ENCODE data around the gene CCDC158.

Gene CCDC158

GRCh38 chr4:76278583-76278982 lies 142.4 kb downstream of the CCDC158 start:
- Histone ChIP-seq H3K27me3 (ENCODE audit: control insufficient read depth in 5 of 5, insufficient read depth in 4 of 5, low read length in 5 of 5) (no peaks in the 10 kb centered on the region), H3K4me3 (ENCODE audit: low read depth in 1 of 5, low read length in 5 of 5) (no peak overlapping the region), H3K9ac (ENCODE audit: low read length in 5 of 5) (no peak overlapping the region), H3K4me1 (ENCODE audit: control insufficient read depth in 5 of 5, insufficient read depth in 5 of 5, low read length in 5 of 5) (peaks cover 5 to 53% (median 23%) of the 10 kb centered on the region in 5 donors), H3K9me3 (ENCODE audit: control insufficient read depth in 5 of 5, low read length in 5 of 5) (no peaks in the 10 kb centered on the region), H3K36me3 (ENCODE audit: control insufficient read depth in 5 of 5, insufficient read depth in 5 of 5, low read length in 5 of 5) (no peaks in the 10 kb centered on the region), H3K27ac (ENCODE audit: low read depth, low read length) (peak overlapping the region; percentile 66)

GRCh38 chr4:76277667-76278066 lies 143.3 kb downstream of the CCDC158 start:
- Histone ChIP-seq H3K4me3 (ENCODE audit: low read depth in 1 of 5, low read length in 5 of 5) (no peak overlapping the region), H3K36me3 (ENCODE audit: control insufficient read depth in 5 of 5, insufficient read depth in 5 of 5, low read length in 5 of 5) (no peaks in the 10 kb centered on the region), H3K4me1 (ENCODE audit: control insufficient read depth in 5 of 5, insufficient read depth in 5 of 5, low read length in 5 of 5) (peaks cover 5 to 57% (median 23%) of the 10 kb centered on the region in 5 donors), H3K27me3 (ENCODE audit: control insufficient read depth in 5 of 5, insufficient read depth in 4 of 5, low read length in 5 of 5) (no peaks in the 10 kb centered on the region), H3K9me3 (ENCODE audit: control insufficient read depth in 5 of 5, low read length in 5 of 5) (no peaks in the 10 kb centered on the region), H3K9ac (ENCODE audit: low read length in 5 of 5) (no peak overlapping the region), H3K27ac (ENCODE audit: low read depth, low read length) (peak overlapping the region; percentile 66)

- Histone ChIP-seq H3K9ac (ENCODE audit: low read length in 5 of 5) (no peak overlapping the region), H3K4me3 (ENCODE audit: low read depth in 1 of 5, low read length in 5 of 5) (no peak overlapping the region), H3K4me1 (ENCODE audit: control insufficient read depth in 5 of 5, insufficient read depth in 5 of 5, low read length in 5 of 5) (peaks cover 5 to 62% (median 23%) of the 10 kb centered on the region in 5 donors), H3K27ac (ENCODE audit: low read depth, low read length) (no peak overlapping the region), H3K36me3 (ENCODE audit: control insufficient read depth in 5 of 5, insufficient read depth in 5 of 5, low read length in 5 of 5) (no peaks in the 10 kb centered on the region), H3K27me3 (ENCODE audit: control insufficient read depth in 5 of 5, insufficient read depth in 4 of 5, low read length in 5 of 5) (no peaks in the 10 kb centered on the region), H3K9me3 (ENCODE audit: control insufficient read depth in 5 of 5, low read length in 5 of 5) (no peaks in the 10 kb centered on the region)
These were observed 144.1 kb downstream of the CCDC158 start for GRCh38 chr4:76276813-76277212.

- no peaks in the 10 kb centered on the region for H3K9me3 ChIP-seq (ENCODE audit: control insufficient read depth in 5 of 5, low read length in 5 of 5)
- no peak overlapping the region for H3K27ac ChIP-seq (ENCODE audit: low read depth, low read length)
- no peak overlapping the region for H3K4me3 ChIP-seq (ENCODE audit: low read depth in 1 of 5, low read length in 5 of 5)
- no peaks in the 10 kb centered on the region for H3K27me3 ChIP-seq (ENCODE audit: control insufficient read depth in 5 of 5, insufficient read depth in 4 of 5, low read length in 5 of 5)
- peaks cover 2 to 55% (median 14%) of the 10 kb centered on the region in 5 donors for H3K4me1 ChIP-seq (ENCODE audit: control insufficient read depth in 5 of 5, insufficient read depth in 5 of 5, low read length in 5 of 5)
- H3K9ac ChIP-seq (ENCODE audit: low read length in 5 of 5): no peak overlapping the region
- no peaks in the 10 kb centered on the region for H3K36me3 ChIP-seq (ENCODE audit: control insufficient read depth in 5 of 5, insufficient read depth in 5 of 5, low read length in 5 of 5)
These were observed 145.3 kb downstream of the CCDC158 start for GRCh38 chr4:76275486-76276124.

DNA sequence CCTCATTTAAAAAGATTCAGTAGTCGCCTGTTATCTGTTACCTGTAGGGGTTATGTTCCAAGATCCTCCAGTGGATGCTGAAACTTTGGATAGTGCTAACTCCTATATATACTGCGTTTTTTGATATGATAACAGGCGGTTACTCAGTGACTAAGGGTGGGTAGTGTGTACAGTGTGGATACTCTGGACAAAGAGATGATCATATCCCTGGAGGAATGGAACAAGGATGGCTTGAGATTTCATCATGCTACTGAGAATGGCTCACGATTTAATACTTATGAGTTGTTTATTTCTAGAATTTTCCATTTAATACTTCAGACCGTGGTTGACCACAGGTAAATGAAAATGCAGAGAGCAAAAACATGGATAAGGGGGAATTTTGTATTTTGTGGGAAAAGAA lies 147.9 kb downstream of the CCDC158 start:
- H3K4me1 ChIP-seq (ENCODE audit: control insufficient read depth in 5 of 5, insufficient read depth in 5 of 5, low read length in 5 of 5): peaks cover 0 to 33% (median 6%) of the 10 kb centered on the region in 5 donors
- no peak overlapping the region for H3K4me3 ChIP-seq (ENCODE audit: low read depth in 1 of 5, low read length in 5 of 5)
- H3K27me3 ChIP-seq (ENCODE audit: control insufficient read depth in 5 of 5, insufficient read depth in 4 of 5, low read length in 5 of 5): no peaks in the 10 kb centered on the region
- H3K36me3 ChIP-seq (ENCODE audit: control insufficient read depth in 5 of 5, insufficient read depth in 5 of 5, low read length in 5 of 5): no peaks in the 10 kb centered on the region
- H3K9ac ChIP-seq (ENCODE audit: low read length in 5 of 5): no peak overlapping the region
- no peaks in the 10 kb centered on the region for H3K9me3 ChIP-seq (ENCODE audit: control insufficient read depth in 5 of 5, low read length in 5 of 5)
- peak overlapping the region; percentile 59 for H3K27ac ChIP-seq (ENCODE audit: low read depth, low read length)

DNA sequence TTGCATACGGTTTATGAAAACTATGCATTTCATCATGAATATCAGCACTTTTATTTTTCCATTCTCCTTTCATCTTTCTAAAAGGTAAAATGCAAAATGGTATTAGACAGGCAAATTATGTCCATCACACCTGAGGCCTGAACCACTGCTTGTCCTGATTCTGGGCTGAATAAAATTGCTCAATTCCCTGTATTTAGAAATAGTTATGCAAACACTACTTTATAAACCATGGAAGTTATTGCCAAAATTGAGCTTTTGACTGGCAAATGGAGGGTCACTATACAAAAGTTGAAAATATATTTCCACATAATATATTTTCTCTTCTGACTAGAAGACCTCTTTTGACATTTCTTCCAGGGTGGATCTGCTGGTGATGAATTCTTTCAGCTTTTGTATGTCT lies 148.4 kb downstream of the CCDC158 start:
- H3K27me3 ChIP-seq (ENCODE audit: control insufficient read depth in 5 of 5, insufficient read depth in 4 of 5, low read length in 5 of 5): no peaks in the 10 kb centered on the region
- no peak overlapping the region for H3K4me3 ChIP-seq (ENCODE audit: low read depth in 1 of 5, low read length in 5 of 5)
- no peak overlapping the region for H3K9ac ChIP-seq (ENCODE audit: low read length in 5 of 5)
- H3K27ac ChIP-seq (ENCODE audit: low read depth, low read length): peak overlapping the region; percentile 59
- H3K4me1 ChIP-seq (ENCODE audit: control insufficient read depth in 5 of 5, insufficient read depth in 5 of 5, low read length in 5 of 5): peaks cover 0 to 28% (median 4%) of the 10 kb centered on the region in 5 donors
- H3K36me3 ChIP-seq (ENCODE audit: control insufficient read depth in 5 of 5, insufficient read depth in 5 of 5, low read length in 5 of 5): peaks cover 0 to under 1% (median 0%) of the 10 kb centered on the region in 5 donors
- H3K9me3 ChIP-seq (ENCODE audit: control insufficient read depth in 5 of 5, low read length in 5 of 5): no peaks in the 10 kb centered on the region

GRCh38 chr4:76272073-76272472 lies 148.9 kb downstream of the CCDC158 start:
- Histone ChIP-seq H3K9ac (ENCODE audit: low read length in 5 of 5) (no peak overlapping the region), H3K9me3 (ENCODE audit: control insufficient read depth in 5 of 5, low read length in 5 of 5) (no peaks in the 10 kb centered on the region), H3K36me3 (ENCODE audit: control insufficient read depth in 5 of 5, insufficient read depth in 5 of 5, low read length in 5 of 5) (peaks cover 0 to 3% (median 0%) of the 10 kb centered on the region in 5 donors), H3K4me1 (ENCODE audit: control insufficient read depth in 5 of 5, insufficient read depth in 5 of 5, low read length in 5 of 5) (peaks cover 0 to 28% (median 4%) of the 10 kb centered on the region in 5 donors), H3K27me3 (ENCODE audit: control insufficient read depth in 5 of 5, insufficient read depth in 4 of 5, low read length in 5 of 5) (no peaks in the 10 kb centered on the region), H3K4me3 (ENCODE audit: low read depth in 1 of 5, low read length in 5 of 5) (no peak overlapping the region), H3K27ac (ENCODE audit: low read depth, low read length) (no peak overlapping the region)

- H3K36me3 ChIP-seq (ENCODE audit: control insufficient read depth in 5 of 5, insufficient read depth in 5 of 5, low read length in 5 of 5): peaks cover 0 to 4% (median 0%) of the 10 kb centered on the region in 5 donors
- no peak overlapping the region for H3K4me3 ChIP-seq (ENCODE audit: low read depth in 1 of 5, low read length in 5 of 5)
- H3K27me3 ChIP-seq (ENCODE audit: control insufficient read depth in 5 of 5, insufficient read depth in 4 of 5, low read length in 5 of 5): no peaks in the 10 kb centered on the region
- H3K9me3 ChIP-seq (ENCODE audit: control insufficient read depth in 5 of 5, low read length in 5 of 5): no peaks in the 10 kb centered on the region
- no peak overlapping the region for H3K9ac ChIP-seq (ENCODE audit: low read length in 5 of 5)
- H3K4me1 ChIP-seq (ENCODE audit: control insufficient read depth in 5 of 5, insufficient read depth in 5 of 5, low read length in 5 of 5): peaks cover 0 to 32% (median 4%) of the 10 kb centered on the region in 5 donors
- no peak overlapping the region for H3K27ac ChIP-seq (ENCODE audit: low read depth, low read length)
These were observed 149.7 kb downstream of the CCDC158 start for GRCh38 chr4:76271248-76271647.

GRCh38 chr4:76270244-76271175 lies 150.4 kb downstream of the CCDC158 start:
- H3K27me3 ChIP-seq (ENCODE audit: control insufficient read depth in 5 of 5, insufficient read depth in 4 of 5, low read length in 5 of 5): no peaks in the 10 kb centered on the region
- H3K27ac ChIP-seq (ENCODE audit: low read depth, low read length): no peak overlapping the region
- peaks cover 0 to 8% (median 3%) of the 10 kb centered on the region in 5 donors for H3K36me3 ChIP-seq (ENCODE audit: control insufficient read depth in 5 of 5, insufficient read depth in 5 of 5, low read length in 5 of 5)
- peaks cover 0 to 27% (median under 1%) of the 10 kb centered on the region in 5 donors for H3K4me1 ChIP-seq (ENCODE audit: control insufficient read depth in 5 of 5, insufficient read depth in 5 of 5, low read length in 5 of 5)
- no peak overlapping the region for H3K9ac ChIP-seq (ENCODE audit: low read length in 5 of 5)
- no peaks in the 10 kb centered on the region for H3K9me3 ChIP-seq (ENCODE audit: control insufficient read depth in 5 of 5, low read length in 5 of 5)
- no peak overlapping the region for H3K4me3 ChIP-seq (ENCODE audit: low read depth in 1 of 5, low read length in 5 of 5)

GRCh38 chr4:76267811-76268210 lies 153.1 kb downstream of the CCDC158 start:
- Histone ChIP-seq H3K9ac (ENCODE audit: low read length in 5 of 5) (no peak overlapping the region), H3K36me3 (ENCODE audit: control insufficient read depth in 5 of 5, insufficient read depth in 5 of 5, low read length in 5 of 5) (peaks cover 0 to 22% (median 10%) of the 10 kb centered on the region in 5 donors), H3K9me3 (ENCODE audit: control insufficient read depth in 5 of 5, low read length in 5 of 5) (no peaks in the 10 kb centered on the region), H3K4me1 (ENCODE audit: control insufficient read depth in 5 of 5, insufficient read depth in 5 of 5, low read length in 5 of 5) (peaks cover 0 to 13% (median 0%) of the 10 kb centered on the region in 5 donors), H3K4me3 (ENCODE audit: low read depth in 1 of 5, low read length in 5 of 5) (no peak overlapping the region), H3K27me3 (ENCODE audit: control insufficient read depth in 5 of 5, insufficient read depth in 4 of 5, low read length in 5 of 5) (no peaks in the 10 kb centered on the region), H3K27ac (ENCODE audit: low read depth, low read length) (no peak overlapping the region)
